IPS-20b (cell line): ENCODE results near the gene P2RX1.

Source experiments
- H3K27ac ChIP-seq: one replicate; pipeline ENCODE4 v1.5.1; 2013; ENCODE audit warnings: low read length
- H3K27me3 ChIP-seq: 2 replicates; pipeline ENCODE4 v1.6.1; 2013; ENCODE audit warnings: mild to moderate bottlenecking, low read length, inconsistent platforms; ENCODE audit not compliant: insufficient read depth
- H3K36me3 ChIP-seq: 2 replicates; pipeline ENCODE4 v1.6.1; 2013; ENCODE audit warnings: low read depth, mild to moderate bottlenecking, inconsistent platforms, low read length, moderate library complexity; ENCODE audit not compliant: insufficient read depth
- H3K4me1 ChIP-seq: 2 replicates; pipeline ENCODE4 v1.6.1; 2013; ENCODE audit warnings: mild to moderate bottlenecking, control low read depth, inconsistent platforms, low read length, moderate library complexity; ENCODE audit not compliant: insufficient read depth
- H3K4me3 ChIP-seq: 2 replicates; pipeline ENCODE4 v1.5.1; 2013; ENCODE audit warnings: mild to moderate bottlenecking, low read length, inconsistent platforms
- H3K9ac ChIP-seq: 2 replicates; pipeline ENCODE4 v1.6.1; 2013; ENCODE audit warnings: low read depth, mild to moderate bottlenecking, inconsistent platforms, low read length, moderate library complexity
- H3K9me3 ChIP-seq: 2 replicates; pipeline ENCODE4 v1.6.1; 2013; ENCODE audit warnings: mild to moderate bottlenecking, low read depth, low read length, inconsistent platforms; ENCODE audit not compliant: insufficient read depth

P2RX1 gene

GRCh38 chr17:3888343-3889171 lies 27.7 kb downstream of the P2RX1 start:
- Histone ChIP-seq H3K4me1 (peaks cover 15% of the 10 kb centered on the region; the same call in 1 of the 2 replicates), H3K9ac (peak overlapping the region; percentile 27; the same call in 1 of the 2 replicates), H3K4me3 (no peak overlapping the region), H3K27me3 (peaks cover 19% of the 10 kb centered on the region), H3K9me3 (no peaks in the 10 kb centered on the region), H3K36me3 (peaks cover 16% of the 10 kb centered on the region), H3K27ac (no peak overlapping the region)

- H3K9me3 ChIP-seq: no peaks in the 10 kb centered on the region
- H3K4me1 ChIP-seq: peaks cover 14% of the 10 kb centered on the region; the same call in 1 of the 2 replicates
- H3K27ac ChIP-seq: no peak overlapping the region
- H3K27me3 ChIP-seq: peaks cover 19% of the 10 kb centered on the region
- no peak overlapping the region; the same call in 1 of the 2 replicates for H3K9ac ChIP-seq
- peaks cover 16% of the 10 kb centered on the region for H3K36me3 ChIP-seq
- no peak overlapping the region for H3K4me3 ChIP-seq
Measured at GRCh38 chr17:3887804-3888203, 28.5 kb downstream of the P2RX1 start.

- Histone ChIP-seq H3K27ac (no peak overlapping the region), H3K9me3 (no peaks in the 10 kb centered on the region), H3K4me3 (no peak overlapping the region), H3K4me1 (peaks cover 14% of the 10 kb centered on the region; the same call in 1 of the 2 replicates), H3K9ac (no peak overlapping the region), H3K27me3 (peaks cover 19% of the 10 kb centered on the region), H3K36me3 (peaks cover 16% of the 10 kb centered on the region)
Measured at GRCh38 chr17:3887394-3887793, 28.9 kb downstream of the P2RX1 start.

GRCh38 chr17:3886776-3887175 lies 29.5 kb downstream of the P2RX1 start:
- Histone ChIP-seq H3K27me3 (peaks cover 15% of the 10 kb centered on the region), H3K27ac (no peak overlapping the region), H3K9me3 (no peaks in the 10 kb centered on the region), H3K4me3 (no peak overlapping the region), H3K4me1 (peaks cover 14% of the 10 kb centered on the region; the same call in 1 of the 2 replicates), H3K36me3 (peaks cover 16% of the 10 kb centered on the region), H3K9ac (no peak overlapping the region)

GRCh38 chr17:3885970-3886369 lies 30.3 kb downstream of the P2RX1 start:
- H3K27ac ChIP-seq: no peak overlapping the region
- H3K9me3 ChIP-seq: no peaks in the 10 kb centered on the region
- H3K36me3 ChIP-seq: peaks cover 16% of the 10 kb centered on the region
- H3K27me3 ChIP-seq: peaks cover 7% of the 10 kb centered on the region; the same call in 1 of the 2 replicates
- H3K9ac ChIP-seq: no peak overlapping the region
- peaks cover 10% of the 10 kb centered on the region; the same call in 1 of the 2 replicates for H3K4me1 ChIP-seq
- no peak overlapping the region for H3K4me3 ChIP-seq

- H3K9ac ChIP-seq: no peak overlapping the region
- H3K27me3 ChIP-seq: 0 out of 2 replicates have a peak, but pooled peaks cover under 1% of the 10 kb centered on the region
- H3K4me1 ChIP-seq: peaks cover 10% of the 10 kb centered on the region; the same call in 1 of the 2 replicates
- H3K4me3 ChIP-seq: no peak overlapping the region
- H3K36me3 ChIP-seq: peaks cover 16% of the 10 kb centered on the region
- H3K27ac ChIP-seq: no peak overlapping the region
- no peaks in the 10 kb centered on the region for H3K9me3 ChIP-seq
Measured at GRCh38 chr17:3885271-3885670, 31.0 kb downstream of the P2RX1 start.

- no peak overlapping the region for H3K9ac ChIP-seq
- no peak overlapping the region for H3K27ac ChIP-seq
- H3K4me1 ChIP-seq: peaks cover 8% of the 10 kb centered on the region; the same call in 1 of the 2 replicates
- no peaks in the 10 kb centered on the region for H3K9me3 ChIP-seq
- H3K27me3 ChIP-seq: no peaks in the 10 kb centered on the region
- peaks cover 16% of the 10 kb centered on the region for H3K36me3 ChIP-seq
- H3K4me3 ChIP-seq: no peak overlapping the region
Measured at GRCh38 chr17:3884188-3884587, 32.1 kb downstream of the P2RX1 start.

- peaks cover 16% of the 10 kb centered on the region for H3K36me3 ChIP-seq
- H3K9ac ChIP-seq: no peak overlapping the region
- no peak overlapping the region for H3K4me3 ChIP-seq
- H3K9me3 ChIP-seq: no peaks in the 10 kb centered on the region
- H3K4me1 ChIP-seq: no peaks in the 10 kb centered on the region
- no peaks in the 10 kb centered on the region for H3K27me3 ChIP-seq
- no peak overlapping the region for H3K27ac ChIP-seq
Measured at GRCh38 chr17:3882276-3882675, 34.0 kb downstream of the P2RX1 start.

- Histone ChIP-seq H3K9ac (no peak overlapping the region), H3K4me1 (no peaks in the 10 kb centered on the region), H3K9me3 (no peaks in the 10 kb centered on the region), H3K27ac (no peak overlapping the region), H3K27me3 (no peaks in the 10 kb centered on the region), H3K4me3 (no peak overlapping the region), H3K36me3 (peaks cover 21% of the 10 kb centered on the region)
Measured at GRCh38 chr17:3880983-3881382, 35.3 kb downstream of the P2RX1 start.

GRCh38 chr17:3879591-3880417 lies 36.5 kb downstream of the P2RX1 start:
- Histone ChIP-seq H3K27ac (no peak overlapping the region), H3K9me3 (no peaks in the 10 kb centered on the region), H3K9ac (no peak overlapping the region), H3K4me3 (no peak overlapping the region), H3K36me3 (peaks cover 25% of the 10 kb centered on the region), H3K4me1 (no peaks in the 10 kb centered on the region), H3K27me3 (no peaks in the 10 kb centered on the region)

GRCh38 chr17:3879186-3879585 lies 37.1 kb downstream of the P2RX1 start:
- peaks cover 20% of the 10 kb centered on the region for H3K36me3 ChIP-seq

More at GRCh38 chr17:3879186-3879585, 37.1 kb downstream of the P2RX1 start:
- no peak overlapping the region for H3K27ac ChIP-seq
- H3K4me1 ChIP-seq: no peaks in the 10 kb centered on the region
- H3K9me3 ChIP-seq: no peaks in the 10 kb centered on the region
- H3K9ac ChIP-seq: no peak overlapping the region
- H3K27me3 ChIP-seq: no peaks in the 10 kb centered on the region
- no peak overlapping the region for H3K4me3 ChIP-seq
